PC-3 (cell line): Measurements from ENCODE around the gene RHCE.

ENCODE experiments used
- EZH2 ChIP-seq: fragments of 300-600 bp; sonication (generic); IDR thresholded peaks from one replicate; pipeline ENCODE4 v1.6.1; 2017; ENCODE audit warnings: antibody characterized with exemption, mild to moderate bottlenecking, low read length; ENCODE audit not compliant: unreplicated experiment
- EZH2phosphoT487 ChIP-seq: fragments of 300-600 bp; sonication (generic); IDR thresholded peaks from 2 replicates; pipeline ENCODE4 v1.6.1; 2018; ENCODE audit warnings: mild to moderate bottlenecking, antibody characterized with exemption, low read length, borderline replicate concordance
- TF ChIP-seq, protein P1 (sequence below): fragments of 300-600 bp; sonication (generic); conservative IDR thresholded peaks from 2 replicates; pipeline ENCODE4 v1.5.1; 2017; ENCODE audit warnings: antibody characterized with exemption, low read depth, mild to moderate bottlenecking, low read length

DNA sequence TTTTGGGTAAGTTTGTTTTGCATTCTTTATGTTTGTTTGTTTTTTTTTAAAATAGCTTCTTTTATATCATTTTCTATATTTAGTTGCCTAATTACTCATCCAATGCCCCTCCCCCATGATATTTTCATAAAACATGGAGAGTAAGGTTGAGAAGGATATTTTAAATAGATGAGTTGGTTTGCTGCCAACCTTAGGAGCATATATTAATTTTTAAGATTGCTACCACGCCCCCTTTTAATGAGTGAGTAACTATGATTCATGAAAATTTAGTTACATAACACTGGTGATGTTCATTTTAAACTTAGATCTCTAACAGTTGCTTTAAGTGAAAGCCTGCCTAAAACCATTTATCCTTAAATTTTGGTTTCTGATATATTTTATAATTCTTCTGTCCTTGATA lies 63.8 kb downstream of the RHCE start:
- TF ChIP-seq EZH2 (no peak), EZH2phosphoT487 (no peak)
- TF ChIP-seq, protein P1, sequence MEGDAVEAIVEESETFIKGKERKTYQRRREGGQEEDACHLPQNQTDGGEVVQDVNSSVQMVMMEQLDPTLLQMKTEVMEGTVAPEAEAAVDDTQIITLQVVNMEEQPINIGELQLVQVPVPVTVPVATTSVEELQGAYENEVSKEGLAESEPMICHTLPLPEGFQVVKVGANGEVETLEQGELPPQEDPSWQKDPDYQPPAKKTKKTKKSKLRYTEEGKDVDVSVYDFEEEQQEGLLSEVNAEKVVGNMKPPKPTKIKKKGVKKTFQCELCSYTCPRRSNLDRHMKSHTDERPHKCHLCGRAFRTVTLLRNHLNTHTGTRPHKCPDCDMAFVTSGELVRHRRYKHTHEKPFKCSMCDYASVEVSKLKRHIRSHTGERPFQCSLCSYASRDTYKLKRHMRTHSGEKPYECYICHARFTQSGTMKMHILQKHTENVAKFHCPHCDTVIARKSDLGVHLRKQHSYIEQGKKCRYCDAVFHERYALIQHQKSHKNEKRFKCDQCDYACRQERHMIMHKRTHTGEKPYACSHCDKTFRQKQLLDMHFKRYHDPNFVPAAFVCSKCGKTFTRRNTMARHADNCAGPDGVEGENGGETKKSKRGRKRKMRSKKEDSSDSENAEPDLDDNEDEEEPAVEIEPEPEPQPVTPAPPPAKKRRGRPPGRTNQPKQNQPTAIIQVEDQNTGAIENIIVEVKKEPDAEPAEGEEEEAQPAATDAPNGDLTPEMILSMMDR, result no peak
